Lung (tissue), 12 donors: ENCODE data around the gene ABTB1. TPM values are rescaled to one million over a fixed set of nuclear protein-coding genes. Genes with fewer than 3 reads are reported as not detected.

Experiments
- ATAC-seq: fragments of 200-7000 bp; cut with Tn5 transposase; one replicate; pipeline ENCODE4 v1.9.1; 2020; ENCODE audit warnings: moderate number of reproducible peaks; ENCODE audit not compliant: insufficient read depth, low FRiP score
- DNase-seq, 3 donors: peaks; one replicate each; pipeline ENCODE4 v3.0.0-alpha.2; 2013 to 2017
- H3K27ac ChIP-seq, 2 donors: one replicate each; pipeline ENCODE4 v1.5.1; 2013; ENCODE audit warnings: mild to moderate bottlenecking in 2 of 2, moderate library complexity in 2 of 2, control low read depth in 1 of 2, inconsistent platforms in 1 of 2, low read depth in 1 of 2, low read length in 1 of 2
- H3K27me3 ChIP-seq, 3 donors: one replicate each; pipeline ENCODE4 v1.5.1; 2013; ENCODE audit warnings: low read length in 2 of 3; ENCODE audit not compliant: control insufficient read depth in 3 of 3, insufficient read depth in 3 of 3
- H3K36me3 ChIP-seq, 4 donors: one replicate each; pipeline ENCODE4 v1.5.1; 2013; ENCODE audit warnings: low read length in 4 of 4, mild to moderate bottlenecking in 1 of 4, moderate library complexity in 1 of 4; ENCODE audit not compliant: control insufficient read depth in 4 of 4, insufficient read depth in 4 of 4
- H3K4me1 ChIP-seq, 5 donors: one replicate each; pipeline ENCODE4 v1.5.1; 2013; ENCODE audit warnings: low read length in 5 of 5, mild to moderate bottlenecking in 2 of 5, moderate library complexity in 1 of 5; ENCODE audit not compliant: control insufficient read depth in 5 of 5, insufficient read depth in 5 of 5
- H3K4me3 ChIP-seq: one replicate; pipeline ENCODE4 v1.5.1; 2013; ENCODE audit warnings: mild to moderate bottlenecking, control low read depth, moderate library complexity
- H3K9ac ChIP-seq, 2 donors: one replicate each; pipeline ENCODE4 v1.5.1; 2013; ENCODE audit warnings: low read length in 2 of 2, control low read depth in 1 of 2; ENCODE audit not compliant: insufficient read depth in 1 of 2
- H3K9me3 ChIP-seq, 4 donors: one replicate each; pipeline ENCODE4 v1.5.1; 2013; ENCODE audit warnings: low read length in 3 of 4, mild to moderate bottlenecking in 1 of 4, moderate library complexity in 1 of 4; ENCODE audit not compliant: control insufficient read depth in 4 of 4, insufficient read depth in 3 of 4
- CTCF ChIP-seq: IDR thresholded peaks from 2 replicates; pipeline ENCODE4 v1.5.1; 2012; ENCODE audit warnings: mild to moderate bottlenecking; ENCODE audit errors: control extremely low read depth, extremely low read depth
- WGBS, 2 donors: extraction: QIAGEN DNeasy Blood & Tissue Kit; methylation state at CpG; one replicate each; pipeline ENCODE4 v1.1.7; 2013; 5-methylcytosine and 5-hydroxymethylcytosine counted together
- polyA plus RNA-seq, 2 donors: library from polyadenylated mRNA; stranded (reverse); fragments of 200-250 nt; gene quantifications; one replicate each; pipeline ENCODE4 v1.2.1, GENCODE V29; 2013
- total RNA-seq, 2 donors: library from RNA; depleted of rRNA in 1 of 2; stranded (reverse); fragments of >200 nt in 1 of 2; gene quantifications; one replicate each; pipeline ENCODE4 v1.2.1, GENCODE V29; 2014 to 2021
- donor health status: control.
- donor health status: control.
- donor health status: Bipolar disorder and iron deficiency.
- donor health status: healthy.
- donor health status: DM: yes; HTN: yes; CAD: no.

ABTB1 gene
- total and polyA plus RNA-seq, 4 donors: 30.7 to 102 (median 48.6) TPM

- 80 to 89% methylated on average over 9 of the region's 9 CpGs for WGBS, 2 donors
- H3K4me1 ChIP-seq: peaks cover 0 to 50% (median 30%) of the 10 kb centered on the region in 5 donors
- H3K4me3 ChIP-seq: no peak overlapping the region
- TF ChIP-seq CTCF: no peak
- no peak for ATAC-seq
- no peak overlapping the region for H3K9ac ChIP-seq
- no peak for DNase-seq
- H3K36me3 ChIP-seq: peaks cover 0 to 1% (median 0%) of the 10 kb centered on the region in 4 donors
- no peaks in the 10 kb centered on the region for H3K27me3 ChIP-seq
- H3K27ac ChIP-seq: peak overlapping the region; percentile 17 to 50
- no peaks in the 10 kb centered on the region for H3K9me3 ChIP-seq
These were observed 26.9 kb downstream of the ABTB1 start for GRCh38 chr3:127699416-127700300.

GRCh38 chr3:127700406-127700805, 27.7 kb downstream of the ABTB1 start:
- no peak overlapping the region for H3K9ac ChIP-seq
- WGBS, 2 donors: 78 to 89% methylated on average over 5 of the region's 5 CpGs
- H3K27me3 ChIP-seq: no peaks in the 10 kb centered on the region
- H3K4me1 ChIP-seq: peaks cover 0 to 50% (median 30%) of the 10 kb centered on the region in 5 donors
- peaks cover 0 to 1% (median 0%) of the 10 kb centered on the region in 4 donors for H3K36me3 ChIP-seq
- DNase-seq (no peak), ATAC-seq (no peak)
- H3K4me3 ChIP-seq: no peak overlapping the region
- no peak for TF ChIP-seq CTCF
- no peaks in the 10 kb centered on the region for H3K9me3 ChIP-seq
- H3K27ac ChIP-seq: peak overlapping the region in 1 of 2 donors; percentile 50

- Histone ChIP-seq H3K9me3 (no peaks in the 10 kb centered on the region), H3K36me3 (peaks cover 0 to 8% (median 0%) of the 10 kb centered on the region in 4 donors), H3K27ac (peak overlapping the region in 1 of 2 donors; percentile 40), H3K9ac (no peak overlapping the region), H3K4me3 (no peak overlapping the region), H3K27me3 (no peaks in the 10 kb centered on the region), H3K4me1 (peaks cover 0 to 46% (median 30%) of the 10 kb centered on the region in 5 donors)
- WGBS, 2 donors: 70 to 81% methylated on average over 11 of the region's 11 CpGs
- ATAC-seq (no peak), DNase-seq (peak; percentile 47 to 72 (median 47))
- TF ChIP-seq CTCF: no peak
These were observed 28.6 kb downstream of the ABTB1 start for GRCh38 chr3:127701280-127701911.
